PFSK-1 (cell line): ENCODE measurements around the gene CUBN.
A peak's percentile ranks its signal among the peaks of the same experiment; 100 is the strongest.

Experiments
- FOXP2 ChIP-seq: optimal IDR thresholded peaks from 2 replicates; pipeline ENCODE3; 2011; ENCODE audit warnings: borderline replicate concordance, control low read depth, inconsistent platforms; ENCODE audit not compliant: insufficient read depth; ENCODE audit errors: extremely low read length, extremely low read depth
- POLR2AphosphoS5 ChIP-seq: IDR thresholded peaks from 2 replicates; pipeline ENCODE4 v1.6.1; 2012; ENCODE audit warnings: low read depth, mild to moderate bottlenecking, control low read depth, low read length, moderate library complexity
- SIN3A ChIP-seq: IDR thresholded peaks from 2 replicates; pipeline ENCODE4 v1.6.1; 2012; ENCODE audit warnings: mild to moderate bottlenecking, low read length, moderate library complexity, borderline replicate concordance; ENCODE audit not compliant: insufficient read depth
- TAF1 ChIP-seq: IDR thresholded peaks from 2 replicates; pipeline ENCODE4 v1.6.1; 2012; ENCODE audit warnings: low read length, control low read depth, borderline replicate concordance; ENCODE audit not compliant: insufficient read depth
- TF ChIP-seq, protein P1 (sequence below), 2 experiments: IDR thresholded peaks; 2 replicates each; pipeline versions ENCODE4 v1.6.1 to v1.8.0; 2011 to 2012; ENCODE audit warnings: low read depth in 2 of 2, low read length in 2 of 2, control low read depth in 1 of 2, inconsistent platforms in 1 of 2, mild to moderate bottlenecking in 1 of 2, moderate library complexity in 1 of 2; ENCODE audit not compliant: insufficient read depth in 1 of 2

The CUBN gene

GRCh38 chr10:16817125-16818019 is 312.2 kb downstream of the CUBN start, which contains the start of gene RSU1:
Gene RSU1 (minus strand): TSS chr10:16817424. CDS start chr10:16817081, 343 bp downstream.
- TF ChIP-seq, protein P1, sequence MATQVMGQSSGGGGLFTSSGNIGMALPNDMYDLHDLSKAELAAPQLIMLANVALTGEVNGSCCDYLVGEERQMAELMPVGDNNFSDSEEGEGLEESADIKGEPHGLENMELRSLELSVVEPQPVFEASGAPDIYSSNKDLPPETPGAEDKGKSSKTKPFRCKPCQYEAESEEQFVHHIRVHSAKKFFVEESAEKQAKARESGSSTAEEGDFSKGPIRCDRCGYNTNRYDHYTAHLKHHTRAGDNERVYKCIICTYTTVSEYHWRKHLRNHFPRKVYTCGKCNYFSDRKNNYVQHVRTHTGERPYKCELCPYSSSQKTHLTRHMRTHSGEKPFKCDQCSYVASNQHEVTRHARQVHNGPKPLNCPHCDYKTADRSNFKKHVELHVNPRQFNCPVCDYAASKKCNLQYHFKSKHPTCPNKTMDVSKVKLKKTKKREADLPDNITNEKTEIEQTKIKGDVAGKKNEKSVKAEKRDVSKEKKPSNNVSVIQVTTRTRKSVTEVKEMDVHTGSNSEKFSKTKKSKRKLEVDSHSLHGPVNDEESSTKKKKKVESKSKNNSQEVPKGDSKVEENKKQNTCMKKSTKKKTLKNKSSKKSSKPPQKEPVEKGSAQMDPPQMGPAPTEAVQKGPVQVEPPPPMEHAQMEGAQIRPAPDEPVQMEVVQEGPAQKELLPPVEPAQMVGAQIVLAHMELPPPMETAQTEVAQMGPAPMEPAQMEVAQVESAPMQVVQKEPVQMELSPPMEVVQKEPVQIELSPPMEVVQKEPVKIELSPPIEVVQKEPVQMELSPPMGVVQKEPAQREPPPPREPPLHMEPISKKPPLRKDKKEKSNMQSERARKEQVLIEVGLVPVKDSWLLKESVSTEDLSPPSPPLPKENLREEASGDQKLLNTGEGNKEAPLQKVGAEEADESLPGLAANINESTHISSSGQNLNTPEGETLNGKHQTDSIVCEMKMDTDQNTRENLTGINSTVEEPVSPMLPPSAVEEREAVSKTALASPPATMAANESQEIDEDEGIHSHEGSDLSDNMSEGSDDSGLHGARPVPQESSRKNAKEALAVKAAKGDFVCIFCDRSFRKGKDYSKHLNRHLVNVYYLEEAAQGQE (IDR thresholded peaks at IDR 0.05; ENCODE audit: insufficient read depth in 1 of 2, low read depth in 2 of 2, low read length in 2 of 2), result 0 out of 4 replicates have a peak, but pooled peaks of 1 of the 2 experiments have one; percentile 59
- TF ChIP-seq TAF1 (peak; percentile 57; the same call in 1 of the 2 replicates), SIN3A (peak; percentile 77; the same call in 1 of the 2 replicates), FOXP2 (no peak), POLR2AphosphoS5 (peak; percentile 85)

DNA sequence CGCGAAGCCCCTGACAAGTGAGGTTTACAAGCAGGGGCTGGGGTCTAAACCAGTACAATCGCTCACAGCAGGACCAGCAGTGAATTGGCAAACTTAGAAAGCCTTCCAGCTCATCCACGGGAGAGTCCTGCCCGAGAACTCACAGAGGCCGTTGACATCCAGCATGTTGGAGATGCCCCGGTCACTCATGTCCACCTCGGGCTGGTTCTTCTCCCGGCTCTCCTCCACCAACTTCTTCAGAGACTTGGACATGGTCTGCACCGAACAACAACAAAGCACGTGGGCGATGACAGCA is 312.8 kb downstream of the CUBN start:
- TF ChIP-seq FOXP2 (no peak), TAF1 (no peak), POLR2AphosphoS5 (no peak), SIN3A (no peak)
- TF ChIP-seq, protein P1 (IDR thresholded peaks at IDR 0.05; ENCODE audit: insufficient read depth in 1 of 2, low read depth in 2 of 2, low read length in 2 of 2), result no peak

DNA sequence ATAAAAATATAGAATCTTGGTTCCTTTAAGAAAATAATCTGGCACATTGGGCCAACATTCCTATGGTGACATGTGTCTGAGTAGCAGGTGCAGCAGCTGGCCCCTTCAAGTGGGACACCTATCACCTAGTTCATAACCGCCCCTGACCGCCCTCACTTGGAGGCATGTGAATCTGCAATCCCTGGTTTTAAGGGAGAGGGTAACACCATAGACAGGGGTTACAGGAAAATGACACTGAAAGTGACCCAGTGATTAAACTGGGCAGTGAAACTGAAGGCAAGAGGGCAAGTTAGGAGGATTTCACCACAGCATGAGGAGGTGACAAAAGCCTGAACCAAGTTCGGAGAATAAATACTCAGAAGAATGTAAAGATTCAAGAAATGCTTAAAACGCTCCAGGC is 313.4 kb downstream of the CUBN start:
- TF ChIP-seq TAF1, result no peak
- TF ChIP-seq, protein P1 (IDR thresholded peaks at IDR 0.05; ENCODE audit: insufficient read depth in 1 of 2, low read depth in 2 of 2, low read length in 2 of 2), result no peak
- no peak for TF ChIP-seq FOXP2
- TF ChIP-seq SIN3A, result no peak
- TF ChIP-seq POLR2AphosphoS5, result no peak

DNA sequence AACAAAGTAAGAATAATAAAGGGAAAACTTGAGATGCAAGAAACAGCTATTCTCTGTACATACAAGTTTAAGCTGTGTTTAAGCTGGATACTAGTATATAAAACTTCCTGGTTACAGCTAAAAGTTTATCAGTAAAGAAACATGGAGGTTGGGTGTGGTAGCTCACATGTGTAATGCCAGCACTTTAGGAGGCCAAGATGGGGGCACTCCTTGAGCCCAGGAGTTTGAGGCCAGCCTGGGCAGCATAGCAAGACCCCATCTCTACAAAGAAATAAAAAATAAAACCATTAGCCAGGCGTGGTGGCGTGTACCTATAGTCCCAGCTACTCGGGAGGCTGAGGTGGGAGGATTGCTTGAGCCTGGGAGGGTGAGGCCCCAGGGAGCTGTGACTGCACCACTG is 315.6 kb downstream of the CUBN start:
- TF ChIP-seq FOXP2 (no peak), SIN3A (no peak)
- TF ChIP-seq, protein P1 (IDR thresholded peaks at IDR 0.05; ENCODE audit: insufficient read depth in 1 of 2, low read depth in 2 of 2, low read length in 2 of 2), result no peak

- TF ChIP-seq SIN3A (no peak), POLR2AphosphoS5 (no peak), FOXP2 (no peak), TAF1 (no peak)
- TF ChIP-seq, protein P1 (IDR thresholded peaks at IDR 0.05; ENCODE audit: insufficient read depth in 1 of 2, low read depth in 2 of 2, low read length in 2 of 2), result no peak
Measured at GRCh38 chr10:16812676-16813075, 316.9 kb downstream of the CUBN start.
